Type B pancreatic cell (in vitro differentiated cells): ENCODE results near the gene PGRMC1. TPM values are rescaled to one million over a fixed set of nuclear protein-coding genes. Genes with fewer than 3 reads are reported as not detected.
"Not testable (repeated sequence)": the region's sequence is repeated elsewhere in the genome, so short reads cannot be mapped to it uniquely, and the experiment has no call there.

Experiments used
- DNase-seq: peaks from one replicate; pipeline ENCODE4 v3.0.0; 2021; ENCODE audit warnings: mixed read lengths; ENCODE audit not compliant: unreplicated experiment; ENCODE audit errors: extremely low spot score
- H3K27ac Mint-ChIP-seq: 2 replicates; pipeline ENCODE4 v1.8.0; 2021; ENCODE audit warnings: mild to moderate bottlenecking, mixed read lengths
- H3K27me3 Mint-ChIP-seq: 2 replicates; pipeline ENCODE4 v1.8.0; 2021; ENCODE audit warnings: mixed read lengths
- H3K36me3 Mint-ChIP-seq: 2 replicates; pipeline ENCODE4 v1.8.0; 2021; ENCODE audit warnings: mixed read lengths
- H3K4me1 Mint-ChIP-seq: one replicate; pipeline ENCODE4 v1.8.0; 2021; ENCODE audit warnings: mixed read lengths; ENCODE audit not compliant: unreplicated experiment
- H3K4me3 Mint-ChIP-seq: 2 replicates; pipeline ENCODE4 v1.8.0; 2021; ENCODE audit warnings: mild to moderate bottlenecking, mixed read lengths
- H3K9me3 Mint-ChIP-seq: 2 replicates; pipeline ENCODE4 v1.8.0; 2021; ENCODE audit warnings: mixed read lengths
- total RNA-seq: library from RNA; stranded (reverse); gene quantifications from 2 replicates; pipeline ENCODE4 v1.2.1, GENCODE V29; 2021; ENCODE audit warnings: low replicate concordance
- TF ChIP-seq, protein P1 (sequence below): fragments of 200-600 bp; sonication (generic); conservative IDR thresholded peaks from 2 replicates; pipeline ENCODE4 v1.5.0; 2021; ENCODE audit warnings: antibody characterized with exemption, mild to moderate bottlenecking

The PGRMC1 gene
- total RNA-seq, 1 donor from 2014 or later = 206 TPM

DNA sequence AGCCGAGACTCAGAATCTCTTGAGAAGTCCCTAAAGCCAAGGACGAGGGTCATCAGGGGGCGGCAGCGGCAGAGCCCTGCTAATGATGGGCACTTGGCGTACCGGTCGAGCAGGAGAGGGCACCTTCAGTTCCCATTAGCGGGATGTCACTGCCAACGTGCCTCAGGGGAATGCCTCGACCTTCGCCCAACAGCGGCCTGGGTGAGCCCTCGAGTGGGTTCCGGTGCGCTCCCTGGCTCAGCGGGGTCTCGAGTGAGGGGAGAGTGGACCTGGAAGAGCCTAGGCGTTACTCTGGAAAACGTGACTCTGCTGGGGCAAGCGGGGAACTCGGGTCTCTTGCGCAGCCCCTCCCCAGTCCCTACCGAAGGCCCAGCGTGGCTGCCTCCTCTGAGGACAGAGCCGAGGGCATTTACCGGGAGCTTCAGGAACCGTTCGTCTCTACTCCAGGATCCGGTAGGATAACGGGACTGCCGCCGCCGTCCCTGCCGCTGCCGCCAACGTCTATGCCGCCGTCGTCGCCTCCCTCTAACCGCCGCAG is 36.9 kb downstream of the PGRMC1 start:
- Mint-ChIP-seq H3K9me3 (no peaks in the 10 kb centered on the region), H3K4me3 (no peak overlapping the region), H3K27me3 (peaks cover 3% of the 10 kb centered on the region), H3K4me1 (no peaks in the 10 kb centered on the region), H3K36me3 (no peaks in the 10 kb centered on the region), H3K27ac (no peak overlapping the region)
- no peak for DNase-seq
- TF ChIP-seq, protein P1, sequence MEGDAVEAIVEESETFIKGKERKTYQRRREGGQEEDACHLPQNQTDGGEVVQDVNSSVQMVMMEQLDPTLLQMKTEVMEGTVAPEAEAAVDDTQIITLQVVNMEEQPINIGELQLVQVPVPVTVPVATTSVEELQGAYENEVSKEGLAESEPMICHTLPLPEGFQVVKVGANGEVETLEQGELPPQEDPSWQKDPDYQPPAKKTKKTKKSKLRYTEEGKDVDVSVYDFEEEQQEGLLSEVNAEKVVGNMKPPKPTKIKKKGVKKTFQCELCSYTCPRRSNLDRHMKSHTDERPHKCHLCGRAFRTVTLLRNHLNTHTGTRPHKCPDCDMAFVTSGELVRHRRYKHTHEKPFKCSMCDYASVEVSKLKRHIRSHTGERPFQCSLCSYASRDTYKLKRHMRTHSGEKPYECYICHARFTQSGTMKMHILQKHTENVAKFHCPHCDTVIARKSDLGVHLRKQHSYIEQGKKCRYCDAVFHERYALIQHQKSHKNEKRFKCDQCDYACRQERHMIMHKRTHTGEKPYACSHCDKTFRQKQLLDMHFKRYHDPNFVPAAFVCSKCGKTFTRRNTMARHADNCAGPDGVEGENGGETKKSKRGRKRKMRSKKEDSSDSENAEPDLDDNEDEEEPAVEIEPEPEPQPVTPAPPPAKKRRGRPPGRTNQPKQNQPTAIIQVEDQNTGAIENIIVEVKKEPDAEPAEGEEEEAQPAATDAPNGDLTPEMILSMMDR = no peak

DNA sequence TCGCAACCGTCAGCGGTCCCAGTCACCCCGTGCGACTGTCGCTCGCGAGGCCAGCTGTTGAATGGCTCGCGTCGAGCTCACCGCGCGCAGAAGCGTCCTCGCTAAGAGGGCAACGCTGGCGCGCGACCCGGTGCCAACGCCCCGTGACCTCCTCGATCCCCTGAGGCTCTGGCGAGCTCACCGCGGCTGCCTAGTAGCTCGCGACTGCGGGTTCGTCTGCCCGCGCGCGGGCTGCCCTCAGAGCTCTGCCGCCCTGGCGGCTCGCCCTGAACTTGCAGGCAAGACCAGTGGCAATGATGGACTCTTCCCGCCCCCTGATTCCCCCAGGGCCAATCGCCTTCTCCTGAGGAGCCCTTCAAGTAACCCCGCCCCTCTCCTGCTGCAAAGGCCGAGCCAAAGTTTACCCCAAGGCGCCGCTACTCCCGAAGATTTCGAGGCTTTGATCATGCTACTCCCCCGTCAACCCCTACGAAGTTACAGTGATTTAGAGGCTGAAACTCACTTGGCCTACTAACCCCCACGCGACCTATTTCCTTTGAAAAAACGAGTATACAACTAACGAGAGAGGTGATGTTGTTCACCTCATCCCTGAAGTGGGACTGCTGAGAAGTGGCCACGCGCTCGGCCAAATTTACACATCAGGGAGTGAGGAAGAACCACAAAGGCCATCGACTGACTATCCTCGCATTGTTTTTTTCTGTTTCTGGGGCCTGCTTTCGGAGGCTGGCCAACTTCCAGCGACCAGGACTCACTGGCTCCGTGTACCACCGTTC is 37.5 kb downstream of the PGRMC1 start:
- Mint-ChIP-seq H3K4me3 (peak overlapping the region; percentile 69), H3K27ac (no peak overlapping the region), H3K27me3 (peaks cover 3% of the 10 kb centered on the region), H3K4me1 (no peaks in the 10 kb centered on the region), H3K9me3 (no peaks in the 10 kb centered on the region), H3K36me3 (no peaks in the 10 kb centered on the region)
- TF ChIP-seq, protein P1 = no peak
- no peak for DNase-seq

DNA sequence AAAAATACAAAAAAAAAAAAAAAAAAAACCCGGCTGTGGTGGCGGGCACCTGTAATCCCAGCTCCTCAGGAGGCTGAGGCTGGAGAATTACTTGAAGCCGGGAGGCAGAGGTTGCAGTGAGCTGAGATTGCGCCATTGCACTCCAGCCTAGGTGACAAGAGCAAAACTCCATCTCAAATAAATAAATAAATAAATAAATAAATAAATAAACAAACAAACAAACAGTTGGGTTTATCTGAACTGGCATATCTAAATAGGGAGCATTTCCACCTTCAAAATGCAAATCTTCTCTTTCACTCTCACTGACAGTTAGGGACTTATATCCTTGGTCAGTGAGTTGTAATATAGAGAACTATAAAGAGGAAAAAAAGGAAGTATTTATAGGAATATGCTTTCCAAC is 46.3 kb downstream of the PGRMC1 start:
- not testable (repeated sequence) for H3K27ac Mint-ChIP-seq, H3K9me3 Mint-ChIP-seq, H3K36me3 Mint-ChIP-seq, H3K4me3 Mint-ChIP-seq, H3K27me3 Mint-ChIP-seq, H3K4me1 Mint-ChIP-seq, DNase-seq

DNA sequence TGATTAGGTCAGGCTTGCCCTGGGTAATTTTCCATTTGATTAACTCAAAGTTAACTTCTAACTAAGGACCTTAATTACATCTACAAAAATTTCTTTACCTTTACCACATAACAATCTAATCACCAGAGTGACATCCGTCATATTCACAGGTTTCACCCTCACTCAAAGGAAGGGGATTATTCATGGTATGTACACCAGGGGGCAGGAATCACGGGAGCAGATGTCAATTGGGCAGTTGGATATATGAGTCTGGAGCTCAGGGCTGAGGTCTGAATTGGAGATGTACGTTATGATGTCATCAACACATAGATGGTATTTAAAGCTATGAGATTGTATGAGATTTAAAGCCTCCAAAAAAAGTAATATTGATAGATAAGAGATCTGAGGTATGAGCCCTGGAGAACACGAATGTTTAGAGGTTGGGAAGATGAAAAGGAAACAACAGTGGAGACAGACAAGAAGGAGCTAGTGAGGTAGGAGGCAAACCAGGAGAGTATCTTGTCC is 52.9 kb downstream of the PGRMC1 start:
- TF ChIP-seq, protein P1 = peak; percentile 27
- no peak for DNase-seq
- H3K4me1 Mint-ChIP-seq = no peaks in the 10 kb centered on the region

DNA sequence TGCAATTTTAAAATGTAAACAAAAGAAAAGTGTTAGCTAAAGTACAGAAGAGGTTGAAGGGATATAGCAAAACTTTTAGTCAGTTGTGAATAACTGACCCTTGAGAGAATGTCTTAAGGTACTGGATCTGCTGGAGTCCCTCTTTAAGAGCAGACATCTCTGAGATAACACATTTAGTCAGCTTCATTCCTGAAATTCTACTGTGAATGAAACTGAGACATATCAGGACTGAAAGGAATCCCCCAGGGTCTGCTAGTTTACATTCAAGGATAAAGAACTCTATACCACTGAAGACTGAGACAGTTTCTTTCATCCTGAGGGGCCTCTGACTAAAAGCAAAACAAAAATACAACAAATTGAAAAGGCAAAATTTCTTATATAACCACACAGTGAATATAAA is 54.4 kb downstream of the PGRMC1 start:
- no peak for DNase-seq
- Mint-ChIP-seq H3K9me3 (peaks cover 6% of the 10 kb centered on the region), H3K27me3 (no peaks in the 10 kb centered on the region), H3K4me3 (no peak overlapping the region), H3K36me3 (no peaks in the 10 kb centered on the region), H3K27ac (no peak overlapping the region), H3K4me1 (no peaks in the 10 kb centered on the region)
- TF ChIP-seq, protein P1 = no peak

More for the DNA sequence above, 52.9 kb downstream of the PGRMC1 start:
- Mint-ChIP-seq H3K27me3 (no peaks in the 10 kb centered on the region), H3K36me3 (no peaks in the 10 kb centered on the region), H3K9me3 (peaks cover 6% of the 10 kb centered on the region), H3K27ac (no peak overlapping the region), H3K4me3 (no peak overlapping the region)

DNA sequence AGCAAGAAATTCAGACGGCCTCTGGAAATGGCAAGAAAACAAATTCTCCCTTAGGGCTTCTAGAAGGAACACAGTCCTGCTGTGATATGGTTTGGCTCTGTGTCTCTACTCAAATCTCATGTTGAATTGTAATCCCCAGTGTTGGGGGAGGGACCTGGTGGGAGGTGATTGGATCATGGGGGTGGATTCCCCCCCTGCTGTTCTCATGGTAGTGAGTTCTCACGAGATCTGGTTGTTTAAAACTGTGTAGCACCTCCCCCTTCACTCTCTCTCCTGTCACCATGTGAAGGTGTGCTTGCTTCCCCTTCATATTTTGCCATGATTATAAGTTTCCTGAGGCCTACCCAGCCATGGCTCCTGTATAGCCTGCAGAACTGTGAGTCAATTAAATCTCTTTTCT is 55.2 kb downstream of the PGRMC1 start:
- H3K27ac Mint-ChIP-seq, H3K4me1 Mint-ChIP-seq, H3K27me3 Mint-ChIP-seq, H3K36me3 Mint-ChIP-seq, H3K9me3 Mint-ChIP-seq, DNase-seq, H3K4me3 Mint-ChIP-seq: not testable (repeated sequence)
